Breast epithelium (tissue), 3 donors: Measurements from ENCODE around the gene RTN1.

Source experiments
- POLR2A ChIP-seq: fragments of 450-650 bp; IDR thresholded peaks from one replicate; pipeline ENCODE4 v1.6.1; 2016; ENCODE audit warnings: antibody characterized with exemption, mild to moderate bottlenecking, moderate library complexity
- POLR2AphosphoS5 ChIP-seq, 3 donors: sonication (generic); formaldehyde crosslinking; IDR thresholded peaks; one replicate each; pipeline ENCODE4 v1.6.1; 2017; ENCODE audit warnings: antibody characterized with exemption in 3 of 3
- TF ChIP-seq, protein P1 (sequence below), 3 donors: fragments of 450-650 bp; IDR thresholded peaks; one replicate each; pipeline ENCODE4 v1.5.1; 2016 to 2017; ENCODE audit warnings: antibody characterized with exemption in 3 of 3, mild to moderate bottlenecking in 3 of 3, moderate library complexity in 3 of 3

DNA sequence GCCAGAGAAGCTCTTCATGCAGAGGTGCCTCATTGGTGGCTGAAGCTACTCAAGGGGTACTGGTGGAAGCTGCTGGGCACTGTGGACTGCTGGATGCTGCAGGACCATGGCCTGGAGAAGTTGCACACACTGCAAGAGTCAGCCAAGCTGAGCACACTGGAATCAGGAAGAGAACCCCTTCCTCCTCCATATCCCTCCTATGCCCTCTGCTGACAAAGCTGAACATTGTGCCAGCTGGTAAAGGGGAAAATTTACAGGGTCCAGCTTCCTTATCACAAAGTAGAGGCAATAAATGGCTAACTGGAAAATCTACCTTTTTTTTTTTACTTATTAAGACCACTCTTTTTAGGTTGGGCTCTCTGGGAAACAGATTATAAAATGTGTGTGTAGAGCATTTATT lies 300.5 kb downstream of the RTN1 start:
- TF ChIP-seq, protein P1, sequence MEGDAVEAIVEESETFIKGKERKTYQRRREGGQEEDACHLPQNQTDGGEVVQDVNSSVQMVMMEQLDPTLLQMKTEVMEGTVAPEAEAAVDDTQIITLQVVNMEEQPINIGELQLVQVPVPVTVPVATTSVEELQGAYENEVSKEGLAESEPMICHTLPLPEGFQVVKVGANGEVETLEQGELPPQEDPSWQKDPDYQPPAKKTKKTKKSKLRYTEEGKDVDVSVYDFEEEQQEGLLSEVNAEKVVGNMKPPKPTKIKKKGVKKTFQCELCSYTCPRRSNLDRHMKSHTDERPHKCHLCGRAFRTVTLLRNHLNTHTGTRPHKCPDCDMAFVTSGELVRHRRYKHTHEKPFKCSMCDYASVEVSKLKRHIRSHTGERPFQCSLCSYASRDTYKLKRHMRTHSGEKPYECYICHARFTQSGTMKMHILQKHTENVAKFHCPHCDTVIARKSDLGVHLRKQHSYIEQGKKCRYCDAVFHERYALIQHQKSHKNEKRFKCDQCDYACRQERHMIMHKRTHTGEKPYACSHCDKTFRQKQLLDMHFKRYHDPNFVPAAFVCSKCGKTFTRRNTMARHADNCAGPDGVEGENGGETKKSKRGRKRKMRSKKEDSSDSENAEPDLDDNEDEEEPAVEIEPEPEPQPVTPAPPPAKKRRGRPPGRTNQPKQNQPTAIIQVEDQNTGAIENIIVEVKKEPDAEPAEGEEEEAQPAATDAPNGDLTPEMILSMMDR (IDR thresholded peaks at IDR 0.05) = no peak
- TF ChIP-seq POLR2A = no peak
- no peak for TF ChIP-seq POLR2AphosphoS5 (IDR thresholded peaks at IDR 0.05)
